HCT116 (cell line): ENCODE results near the gene NTSR2.
A peak's percentile ranks its signal among the peaks of the same experiment; 100 is the strongest.

Experiments
- CEBPB ChIP-seq: IDR thresholded peaks from 2 replicates; pipeline ENCODE4 v1.6.1; 2012; ENCODE audit warnings: low read depth
- CTCF ChIP-seq, 3 experiments: fragments of 200-600 bp in 1 of 3; sonication (generic) in 1 of 3; IDR thresholded peaks in 2 of 3; conservative IDR thresholded peaks in 1 of 3; 2 replicates each; pipeline ENCODE4 v1.5.1; 2012 to 2017; ENCODE audit warnings: low read depth in 2 of 3, low read length in 2 of 3, antibody characterized with exemption in 1 of 3, borderline replicate concordance in 1 of 3, control low read depth in 1 of 3, mild to moderate bottlenecking in 1 of 3, mixed read lengths in 1 of 3, mixed run types in 1 of 3, moderate library complexity in 1 of 3; ENCODE audit not compliant: insufficient read depth in 1 of 3
- MAX ChIP-seq: IDR thresholded peaks from 2 replicates; pipeline ENCODE4 v1.6.1; 2012
- RAD21 ChIP-seq: IDR thresholded peaks from 2 replicates; pipeline ENCODE4 v1.6.1; 2012; ENCODE audit warnings: low read depth, mild to moderate bottlenecking
- TCF7L2 ChIP-seq: IDR thresholded peaks from 2 replicates; pipeline ENCODE4 v1.7.0; 2011; ENCODE audit warnings: borderline replicate concordance, inconsistent platforms; ENCODE audit not compliant: insufficient read depth, insufficient read length; ENCODE audit errors: extremely low read depth

DNA sequence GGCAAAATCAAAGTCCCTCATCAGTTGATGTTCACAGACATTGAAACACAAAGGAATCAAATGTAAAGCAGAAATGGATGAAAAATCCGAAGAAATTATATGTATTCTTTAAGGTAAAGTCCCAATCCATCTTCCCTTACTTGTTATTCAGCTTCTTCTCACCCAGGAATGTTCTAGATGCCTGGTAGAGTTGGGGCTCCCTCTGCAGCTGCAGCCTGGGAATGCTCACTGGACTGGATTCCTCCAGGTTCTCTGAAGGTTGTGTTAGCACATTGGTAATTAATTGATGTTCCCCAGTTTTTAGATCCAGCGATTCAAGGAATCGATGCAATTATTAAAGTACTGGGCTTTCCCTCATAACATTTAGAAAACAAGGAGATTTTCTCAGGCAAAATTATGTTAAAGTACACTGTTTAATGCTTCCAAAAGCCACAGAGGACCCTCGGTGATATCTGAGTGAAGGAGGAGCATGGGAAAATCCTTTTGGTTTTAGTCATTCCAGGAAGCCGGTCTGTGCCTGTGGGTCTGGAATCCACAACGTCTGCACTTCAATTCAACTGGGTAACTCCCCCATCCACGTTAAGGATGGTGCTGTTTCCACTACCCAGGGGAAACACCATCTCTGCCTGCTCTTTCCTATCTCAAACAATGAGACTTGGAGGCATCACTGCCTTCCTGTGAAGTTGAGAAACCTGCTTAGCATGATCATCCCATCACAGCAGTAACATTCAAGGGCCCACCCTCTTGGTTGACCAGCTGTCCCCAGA, 22.0 kb downstream of the NTSR2 start:
- peak; percentile 39 to 41 (median 39); a peak in 4 of 6 replicates for TF ChIP-seq CTCF (IDR thresholded peaks at IDR 0.05 in 2 of 3, conservative IDR thresholded peaks at IDR 0.05 in 1 of 3; ENCODE audit: borderline replicate concordance in 1 of 3, insufficient read depth in 1 of 3, low read depth in 2 of 3, low read length in 2 of 3)
- TF ChIP-seq RAD21, result peak; percentile 60
- TF ChIP-seq CEBPB, result no peak
- no peak for TF ChIP-seq TCF7L2
- no peak for TF ChIP-seq MAX
